GM19240 (cell line): ENCODE results near the gene NFIL3.

Source experiments
- DNase-seq: peaks from one replicate; pipeline ENCODE4 v3.0.0; 2011; ENCODE audit warnings: low spot score; ENCODE audit not compliant: insufficient read length

Gene NFIL3

GRCh38 chr9:91361291-91362050 is 62.2 kb downstream of the NFIL3 start, which contains the start of gene AUH:
AUH (minus strand) TSS chr9:91361918; CDS start chr9:91361889, 29 bp downstream.
- peak; percentile 72 for DNase-seq

GRCh38 chr9:91360551-91361290 is 62.9 kb downstream of the NFIL3 start:
- no peak for DNase-seq

DNA sequence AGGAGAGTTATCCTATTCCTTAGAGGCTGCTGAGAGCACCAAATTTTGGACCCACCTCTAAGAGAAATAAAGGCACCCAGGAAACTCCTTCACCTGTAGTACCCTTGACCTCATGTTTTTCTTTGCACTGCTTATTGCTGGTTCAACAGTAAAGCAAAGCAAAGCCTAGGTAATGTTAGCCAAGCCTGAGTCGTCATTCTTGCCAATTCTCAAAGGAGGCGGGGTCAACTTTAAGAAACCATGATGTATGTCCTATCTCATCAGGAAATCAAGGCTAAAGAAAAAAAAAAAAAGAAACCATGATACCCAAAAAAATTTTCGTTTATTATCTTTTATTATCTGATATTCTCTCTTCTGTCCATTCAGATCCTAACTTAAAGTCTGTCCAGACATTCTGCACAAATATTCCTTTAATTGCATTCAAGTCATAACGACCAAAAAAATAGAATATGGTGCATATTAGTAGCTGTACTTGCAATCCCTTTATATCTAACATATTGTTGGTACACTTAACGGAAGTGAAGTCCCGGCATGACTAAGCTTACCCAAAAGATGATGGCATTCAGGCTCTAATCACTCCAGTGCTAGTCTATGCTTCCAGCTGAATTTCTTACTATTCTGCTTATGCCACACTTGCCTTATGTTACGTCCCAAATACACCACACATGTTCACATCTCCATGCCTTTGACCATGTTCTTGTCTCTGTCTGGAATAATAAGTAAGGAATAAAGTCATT is 63.7 kb downstream of the NFIL3 start:
- DNase-seq: no peak

DNA sequence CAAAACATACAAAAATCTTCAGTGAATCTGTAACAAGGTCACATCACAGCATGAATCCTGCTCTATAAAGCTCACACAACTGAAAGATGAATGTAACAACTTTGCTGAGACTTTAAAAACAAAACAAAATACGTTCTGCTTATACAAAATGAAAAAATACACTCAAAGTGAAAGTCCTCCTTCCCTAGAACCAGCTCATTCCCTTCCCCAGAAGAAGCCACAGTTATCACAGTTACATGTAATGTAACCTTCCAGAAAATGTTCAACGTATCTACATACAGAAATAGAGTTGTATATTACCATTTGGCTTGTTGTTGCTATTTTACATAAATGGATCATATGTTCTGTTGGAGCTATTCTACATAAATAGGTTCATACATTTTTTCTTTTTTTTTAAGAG is 64.5 kb downstream of the NFIL3 start:
- no peak for DNase-seq
